ENCODE data around the gene XPNPEP2.

The XPNPEP2 gene

GRCh38 chrX:129719931-129720530 is 18.7 kb upstream of the XPNPEP2 start:
- no peak for TF ChIP-seq MYC (IDR thresholded peaks at IDR 0.05; ENCODE audit: low read depth, low read length)
- no peak for TF ChIP-seq POLR2A (IDR thresholded peaks at IDR 0.05; ENCODE audit: extremely low read depth, insufficient read length)
- TF ChIP-seq, protein P1, sequence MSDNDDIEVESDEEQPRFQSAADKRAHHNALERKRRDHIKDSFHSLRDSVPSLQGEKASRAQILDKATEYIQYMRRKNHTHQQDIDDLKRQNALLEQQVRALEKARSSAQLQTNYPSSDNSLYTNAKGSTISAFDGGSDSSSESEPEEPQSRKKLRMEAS (IDR thresholded peaks at IDR 0.05; ENCODE audit: low read depth, low read length) = no peak
- TF ChIP-seq CTCF (IDR thresholded peaks at IDR 0.05; ENCODE audit: low read depth, low read length) = no peak
- no peak overlapping the region for H3K4me3 ChIP-seq (ENCODE audit: low read depth, low read length)
- DNase-seq (ENCODE audit: low read depth) = no peak

DNA sequence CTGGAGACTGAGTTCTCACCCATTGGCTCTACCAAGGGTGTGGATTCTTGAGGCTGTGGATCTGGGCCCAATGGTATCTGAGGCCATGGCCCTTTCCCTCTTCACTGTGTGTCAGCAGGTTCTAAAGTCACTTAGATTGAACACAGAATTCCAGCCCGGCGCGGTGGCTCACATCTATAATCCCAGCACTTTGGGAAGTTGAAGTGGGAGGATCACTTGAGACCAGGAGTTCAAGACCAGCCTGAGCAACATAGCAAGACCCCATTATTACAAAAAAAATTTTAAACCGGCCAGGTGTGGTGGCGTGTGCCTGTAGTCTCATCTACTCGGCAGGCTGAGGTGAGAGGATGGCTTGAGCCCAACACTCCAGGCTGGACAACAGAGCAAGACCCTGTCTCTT is 18.0 kb upstream of the XPNPEP2 start:
- no peak for TF ChIP-seq CTCF (IDR thresholded peaks at IDR 0.05; ENCODE audit: low read depth, low read length)
- no peak for TF ChIP-seq POLR2A (IDR thresholded peaks at IDR 0.05; ENCODE audit: extremely low read depth, insufficient read length)
- TF ChIP-seq MYC (IDR thresholded peaks at IDR 0.05; ENCODE audit: low read depth, low read length) = no peak
- TF ChIP-seq, protein P1 (IDR thresholded peaks at IDR 0.05; ENCODE audit: low read depth, low read length) = no peak
- no peak for DNase-seq (ENCODE audit: low read depth)
- no peak overlapping the region for H3K4me3 ChIP-seq (ENCODE audit: low read depth, low read length)

DNA sequence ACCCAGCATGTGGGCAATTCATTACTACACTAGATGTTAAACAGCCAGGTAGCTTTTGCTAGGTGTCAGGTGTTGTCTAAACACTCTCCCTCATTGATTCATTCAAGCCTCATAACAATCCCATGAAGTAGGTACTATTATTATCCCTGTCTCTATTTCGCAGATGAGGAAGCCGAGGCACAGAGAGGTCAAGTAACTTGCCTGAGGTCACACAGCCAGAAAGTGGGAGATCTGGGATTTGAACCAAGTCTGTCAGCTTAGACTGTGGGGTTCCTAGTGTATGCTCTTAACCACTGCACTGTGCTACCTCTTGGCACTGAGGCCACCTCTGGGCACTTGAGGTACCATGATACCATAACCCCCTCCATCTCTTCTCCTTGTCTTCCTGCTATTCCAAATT is 17.4 kb upstream of the XPNPEP2 start:
- no peak for DNase-seq (ENCODE audit: low read depth)
- H3K4me3 ChIP-seq (ENCODE audit: low read depth, low read length) = no peak overlapping the region
- TF ChIP-seq CTCF (IDR thresholded peaks at IDR 0.05; ENCODE audit: low read depth, low read length) (no peak), MYC (IDR thresholded peaks at IDR 0.05; ENCODE audit: low read depth, low read length) (no peak), POLR2A (IDR thresholded peaks at IDR 0.05; ENCODE audit: extremely low read depth, insufficient read length) (no peak)
- TF ChIP-seq, protein P1 (IDR thresholded peaks at IDR 0.05; ENCODE audit: low read depth, low read length) = no peak

- TF ChIP-seq POLR2A (IDR thresholded peaks at IDR 0.05; ENCODE audit: extremely low read depth, insufficient read length) (no peak), MYC (IDR thresholded peaks at IDR 0.05; ENCODE audit: low read depth, low read length) (no peak), CTCF (IDR thresholded peaks at IDR 0.05; ENCODE audit: low read depth, low read length) (no peak)
- TF ChIP-seq, protein P1 (IDR thresholded peaks at IDR 0.05; ENCODE audit: low read depth, low read length) = no peak
- H3K4me3 ChIP-seq (ENCODE audit: low read depth, low read length) = no peak overlapping the region
- no peak for DNase-seq (ENCODE audit: low read depth)
Measured at GRCh38 chrX:129721870-129722269, 16.9 kb upstream of the XPNPEP2 start.

DNA sequence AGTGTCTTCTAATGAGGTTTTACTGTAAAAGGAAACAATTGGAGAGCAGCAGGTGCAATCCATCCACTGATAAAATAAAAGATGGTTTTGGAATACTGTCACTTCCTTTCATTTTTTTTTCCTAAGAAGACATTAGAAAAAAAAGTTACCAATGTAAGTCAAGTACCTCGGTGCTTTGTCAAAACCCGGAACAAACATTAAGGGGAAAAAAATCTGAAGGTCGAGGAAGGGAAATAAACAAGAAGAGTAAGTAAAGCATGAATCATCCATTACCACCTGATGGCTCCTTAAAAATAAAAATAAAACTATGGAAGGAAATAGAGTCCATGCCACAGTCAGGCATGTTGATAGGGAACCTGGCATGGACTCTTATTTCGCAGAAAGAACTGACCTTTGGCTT is 15.3 kb upstream of the XPNPEP2 start:
- TF ChIP-seq CTCF (IDR thresholded peaks at IDR 0.05; ENCODE audit: low read depth, low read length) = no peak
- TF ChIP-seq, protein P1 (IDR thresholded peaks at IDR 0.05; ENCODE audit: low read depth, low read length) = no peak
- no peak for TF ChIP-seq POLR2A (IDR thresholded peaks at IDR 0.05; ENCODE audit: extremely low read depth, insufficient read length)
- no peak for TF ChIP-seq MYC (IDR thresholded peaks at IDR 0.05; ENCODE audit: low read depth, low read length)
- no peak for DNase-seq (ENCODE audit: low read depth)
- H3K4me3 ChIP-seq (ENCODE audit: low read depth, low read length) = no peak overlapping the region

Data from NB4 (cell line).